ENCODE results near the gene HSD3B1. TPM values are rescaled to one million over a fixed set of nuclear protein-coding genes. Genes with fewer than 3 reads are reported as not detected.

The HSD3B1 gene
- total RNA-seq, 1 experiment from 2014 or later = not detected

DNA sequence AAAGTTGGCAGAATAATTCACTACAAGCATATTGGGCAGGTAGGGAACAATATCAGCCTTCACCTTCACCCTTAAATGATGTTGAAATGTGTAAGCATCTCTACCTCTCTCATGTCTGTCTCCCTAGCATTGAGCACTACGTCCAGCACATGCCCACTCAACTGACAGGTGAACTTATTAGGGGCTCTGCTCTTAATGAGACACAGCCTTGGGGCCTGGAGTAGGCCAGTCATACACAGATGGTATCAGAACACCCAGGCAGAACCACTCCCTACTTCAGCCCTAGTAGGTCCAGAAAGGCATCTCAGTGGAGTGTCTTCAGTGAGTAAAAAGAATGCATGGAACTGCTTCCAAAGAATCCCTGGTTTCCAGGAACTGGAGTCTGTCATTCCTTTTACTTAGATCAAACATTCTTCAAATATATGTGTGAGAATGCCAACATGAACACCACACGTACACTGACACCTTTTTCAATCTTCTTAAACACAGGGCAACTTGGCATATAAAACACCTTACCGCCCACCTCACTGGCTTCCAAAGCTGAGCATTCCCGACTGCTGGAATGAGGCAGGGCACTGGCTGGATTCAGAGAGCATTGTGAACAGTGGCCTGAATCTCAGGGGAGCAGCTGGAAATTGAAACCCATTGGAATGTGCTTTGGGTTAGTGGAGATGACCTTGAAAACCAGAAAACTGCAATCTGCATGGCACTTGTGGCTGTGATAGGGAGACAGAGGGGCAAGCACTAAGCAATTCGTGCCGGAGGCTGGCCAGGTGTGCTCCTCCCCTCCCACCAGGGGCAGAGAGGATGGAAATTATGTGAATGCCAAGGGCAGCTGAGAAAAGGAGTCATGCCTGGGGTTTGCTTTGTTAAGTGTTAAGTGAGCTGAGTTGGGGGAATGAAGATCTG, 24.2 kb upstream of the HSD3B1 start:
- Histone ChIP-seq H4K20me1 (ENCODE audit: insufficient read depth, low read depth, low read length) (no peaks in the 10 kb centered on the region), H2AFZ (ENCODE audit: low read length) (no peak overlapping the region), H3K9ac (ENCODE audit: low read length) (no peak overlapping the region), H3K4me3 (ENCODE audit: low read length) (no peak overlapping the region), H3K27ac (ENCODE audit: low read length) (no peak overlapping the region), H3K4me1 (ENCODE audit: low read length) (no peaks in the 10 kb centered on the region), H3K36me3 (ENCODE audit: insufficient read depth, low read length) (no peaks in the 10 kb centered on the region), H3K79me2 (ENCODE audit: low read length) (no peaks in the 10 kb centered on the region), H3K4me2 (ENCODE audit: low read depth, low read length, poor library complexity, severe bottlenecking) (no peak overlapping the region), H3K9me3 (ENCODE audit: low read length) (no peaks in the 10 kb centered on the region), H3K9me2 (replicated peaks; ENCODE audit: insufficient read depth, low read length) (no peaks in the 10 kb centered on the region), H3K27me3 (ENCODE audit: low read length) (no peaks in the 10 kb centered on the region)
- DNase-seq = no peak

GRCh38 chr1:119483441-119484200, 23.4 kb upstream of the HSD3B1 start:
- no peak for DNase-seq
- Histone ChIP-seq H3K9me3 (ENCODE audit: low read length) (no peaks in the 10 kb centered on the region), H3K79me2 (ENCODE audit: low read length) (no peaks in the 10 kb centered on the region), H3K27ac (ENCODE audit: low read length) (no peak overlapping the region), H3K9ac (ENCODE audit: low read length) (no peak overlapping the region), H3K27me3 (ENCODE audit: low read length) (no peaks in the 10 kb centered on the region), H4K20me1 (ENCODE audit: insufficient read depth, low read depth, low read length) (no peaks in the 10 kb centered on the region), H3K4me2 (ENCODE audit: low read depth, low read length, poor library complexity, severe bottlenecking) (no peak overlapping the region), H2AFZ (ENCODE audit: low read length) (no peak overlapping the region), H3K4me1 (ENCODE audit: low read length) (no peaks in the 10 kb centered on the region), H3K4me3 (ENCODE audit: low read length) (no peak overlapping the region), H3K9me2 (replicated peaks; ENCODE audit: insufficient read depth, low read length) (no peaks in the 10 kb centered on the region), H3K36me3 (ENCODE audit: insufficient read depth, low read length) (no peaks in the 10 kb centered on the region)

DNA sequence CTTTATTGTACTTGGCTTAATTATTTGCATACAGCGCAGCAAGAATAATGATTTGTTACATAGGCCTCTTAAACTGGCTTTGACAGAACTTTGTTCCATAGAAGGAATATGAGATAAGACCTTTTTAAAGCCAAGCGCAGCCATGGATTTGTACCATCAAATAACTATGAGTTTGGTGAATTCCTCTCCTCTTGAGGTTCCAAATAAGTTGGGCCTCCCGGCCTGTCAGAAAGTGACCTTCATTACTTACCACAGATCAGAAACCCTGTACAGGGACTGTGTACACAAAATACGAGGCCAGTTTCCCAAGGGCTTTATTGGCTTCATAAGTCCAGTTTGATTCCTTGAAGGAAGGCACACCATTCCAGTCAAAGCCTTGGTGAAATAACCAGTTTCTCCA, 21.8 kb upstream of the HSD3B1 start:
- Histone ChIP-seq H3K4me1 (ENCODE audit: low read length) (no peaks in the 10 kb centered on the region), H2AFZ (ENCODE audit: low read length) (no peak overlapping the region), H3K27ac (ENCODE audit: low read length) (no peak overlapping the region), H3K4me2 (ENCODE audit: low read depth, low read length, poor library complexity, severe bottlenecking) (no peak overlapping the region), H3K36me3 (ENCODE audit: insufficient read depth, low read length) (no peaks in the 10 kb centered on the region), H3K9me2 (replicated peaks; ENCODE audit: insufficient read depth, low read length) (no peaks in the 10 kb centered on the region), H4K20me1 (ENCODE audit: insufficient read depth, low read depth, low read length) (no peaks in the 10 kb centered on the region), H3K9ac (ENCODE audit: low read length) (no peak overlapping the region), H3K4me3 (ENCODE audit: low read length) (no peak overlapping the region), H3K79me2 (ENCODE audit: low read length) (no peaks in the 10 kb centered on the region), H3K27me3 (ENCODE audit: low read length) (no peaks in the 10 kb centered on the region), H3K9me3 (ENCODE audit: low read length) (no peaks in the 10 kb centered on the region)
- no peak for DNase-seq

GRCh38 chr1:119488216-119488615, 18.8 kb upstream of the HSD3B1 start:
- Histone ChIP-seq H3K27ac (ENCODE audit: low read length) (no peak overlapping the region), H3K9ac (ENCODE audit: low read length) (no peak overlapping the region), H4K20me1 (ENCODE audit: insufficient read depth, low read depth, low read length) (no peaks in the 10 kb centered on the region), H3K36me3 (ENCODE audit: insufficient read depth, low read length) (no peaks in the 10 kb centered on the region), H3K4me3 (ENCODE audit: low read length) (no peak overlapping the region), H3K79me2 (ENCODE audit: low read length) (no peaks in the 10 kb centered on the region), H3K27me3 (ENCODE audit: low read length) (no peaks in the 10 kb centered on the region), H3K9me3 (ENCODE audit: low read length) (no peaks in the 10 kb centered on the region), H3K9me2 (replicated peaks; ENCODE audit: insufficient read depth, low read length) (no peaks in the 10 kb centered on the region), H3K4me2 (ENCODE audit: low read depth, low read length, poor library complexity, severe bottlenecking) (no peak overlapping the region), H2AFZ (ENCODE audit: low read length) (no peak overlapping the region), H3K4me1 (ENCODE audit: low read length) (no peaks in the 10 kb centered on the region)
- no peak for DNase-seq

DNA sequence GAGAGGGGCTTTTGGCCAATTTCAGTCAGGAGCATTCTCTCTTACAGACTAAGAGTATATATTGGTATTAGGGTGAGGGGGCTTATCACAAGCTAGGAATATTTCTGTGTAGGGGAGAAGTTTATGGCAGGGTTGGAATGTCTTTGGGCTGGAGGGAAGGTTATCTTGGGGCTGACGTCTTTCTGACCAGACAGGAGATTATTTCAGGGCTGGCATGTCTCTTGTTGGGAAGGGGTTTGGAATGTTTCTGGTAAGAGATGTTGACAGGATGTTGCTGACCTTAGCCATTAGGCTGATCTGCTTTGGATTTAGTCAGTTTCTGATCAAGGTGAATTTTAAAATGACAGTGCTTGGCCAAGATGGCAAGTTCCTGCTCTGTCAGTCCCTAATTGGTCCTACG, 17.8 kb upstream of the HSD3B1 start:
- H3K4me3 ChIP-seq (ENCODE audit: low read length) = no peak overlapping the region
- no peaks in the 10 kb centered on the region for H4K20me1 ChIP-seq (ENCODE audit: insufficient read depth, low read depth, low read length)
- DNase-seq = no peak
- H3K4me2 ChIP-seq (ENCODE audit: low read depth, low read length, poor library complexity, severe bottlenecking) = no peak overlapping the region
- H3K27me3 ChIP-seq (ENCODE audit: low read length) = no peaks in the 10 kb centered on the region
- no peaks in the 10 kb centered on the region for H3K79me2 ChIP-seq (ENCODE audit: low read length)
- no peak overlapping the region for H3K27ac ChIP-seq (ENCODE audit: low read length)
- H3K4me1 ChIP-seq (ENCODE audit: low read length) = no peaks in the 10 kb centered on the region
- H2AFZ ChIP-seq (ENCODE audit: low read length) = no peak overlapping the region
- no peaks in the 10 kb centered on the region for H3K36me3 ChIP-seq (ENCODE audit: insufficient read depth, low read length)
- H3K9ac ChIP-seq (ENCODE audit: low read length) = no peak overlapping the region
- no peaks in the 10 kb centered on the region for H3K9me2 ChIP-seq (replicated peaks; ENCODE audit: insufficient read depth, low read length)
- no peaks in the 10 kb centered on the region for H3K9me3 ChIP-seq (ENCODE audit: low read length)

DNA sequence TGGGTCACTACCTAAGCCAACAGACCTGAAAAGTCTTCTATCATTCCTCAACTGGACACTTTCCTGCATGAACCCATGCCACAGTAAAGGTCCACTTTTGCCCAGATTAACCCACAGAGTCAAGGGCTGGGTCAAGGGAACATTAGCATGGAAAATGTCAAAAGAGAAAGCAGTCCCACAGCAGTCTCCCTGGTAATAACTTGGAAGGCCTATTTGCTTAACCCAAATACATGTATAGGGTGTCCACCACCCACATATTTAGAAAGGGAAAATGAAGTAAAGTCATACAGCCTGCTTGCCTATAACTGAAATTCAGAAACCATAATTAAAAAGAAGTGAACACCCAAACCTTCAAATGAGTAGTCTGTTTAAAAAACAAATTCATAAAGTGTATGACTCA, 16.1 kb upstream of the HSD3B1 start:
- no peak overlapping the region for H3K27ac ChIP-seq (ENCODE audit: low read length)
- DNase-seq = no peak
- H3K4me3 ChIP-seq (ENCODE audit: low read length) = no peak overlapping the region
- H3K4me1 ChIP-seq (ENCODE audit: low read length) = no peaks in the 10 kb centered on the region
- no peak overlapping the region for H3K4me2 ChIP-seq (ENCODE audit: low read depth, low read length, poor library complexity, severe bottlenecking)
- no peaks in the 10 kb centered on the region for H3K9me2 ChIP-seq (replicated peaks; ENCODE audit: insufficient read depth, low read length)
- H2AFZ ChIP-seq (ENCODE audit: low read length) = no peak overlapping the region
- H3K27me3 ChIP-seq (ENCODE audit: low read length) = no peaks in the 10 kb centered on the region
- no peaks in the 10 kb centered on the region for H3K9me3 ChIP-seq (ENCODE audit: low read length)
- H3K79me2 ChIP-seq (ENCODE audit: low read length) = no peaks in the 10 kb centered on the region
- H3K36me3 ChIP-seq (ENCODE audit: insufficient read depth, low read length) = no peaks in the 10 kb centered on the region
- H3K9ac ChIP-seq (ENCODE audit: low read length) = no peak overlapping the region
- no peaks in the 10 kb centered on the region for H4K20me1 ChIP-seq (ENCODE audit: insufficient read depth, low read depth, low read length)

DNA sequence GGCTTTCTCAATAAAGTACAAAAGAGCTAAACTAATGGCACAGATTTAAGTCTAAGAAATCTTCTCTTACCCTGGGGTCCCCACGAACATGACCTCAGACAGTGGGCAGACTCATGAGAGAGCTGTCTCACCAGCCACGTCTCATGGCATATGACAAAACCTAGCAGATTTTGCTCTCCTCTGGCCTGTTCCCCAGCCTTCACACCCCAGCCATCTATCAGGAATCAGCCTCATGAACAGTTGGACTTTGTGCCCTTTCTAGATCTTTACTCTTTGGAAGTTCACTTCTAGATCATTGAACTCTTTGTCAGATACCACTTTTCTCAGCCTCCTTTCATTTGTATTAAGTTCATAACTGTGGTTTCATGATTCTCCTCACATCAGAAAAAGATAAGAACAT, 14.2 kb upstream of the HSD3B1 start:
- H3K9me3 ChIP-seq (ENCODE audit: low read length) = no peaks in the 10 kb centered on the region
- no peak overlapping the region for H3K4me3 ChIP-seq (ENCODE audit: low read length)
- H4K20me1 ChIP-seq (ENCODE audit: insufficient read depth, low read depth, low read length) = no peaks in the 10 kb centered on the region
- no peaks in the 10 kb centered on the region for H3K4me1 ChIP-seq (ENCODE audit: low read length)
- H3K79me2 ChIP-seq (ENCODE audit: low read length) = no peaks in the 10 kb centered on the region
- H3K4me2 ChIP-seq (ENCODE audit: low read depth, low read length, poor library complexity, severe bottlenecking) = no peak overlapping the region
- no peaks in the 10 kb centered on the region for H3K9me2 ChIP-seq (replicated peaks; ENCODE audit: insufficient read depth, low read length)
- H3K9ac ChIP-seq (ENCODE audit: low read length) = no peak overlapping the region
- no peaks in the 10 kb centered on the region for H3K36me3 ChIP-seq (ENCODE audit: insufficient read depth, low read length)
- no peak overlapping the region for H2AFZ ChIP-seq (ENCODE audit: low read length)
- no peaks in the 10 kb centered on the region for H3K27me3 ChIP-seq (ENCODE audit: low read length)
- no peak for DNase-seq
- H3K27ac ChIP-seq (ENCODE audit: low read length) = no peak overlapping the region

DNA sequence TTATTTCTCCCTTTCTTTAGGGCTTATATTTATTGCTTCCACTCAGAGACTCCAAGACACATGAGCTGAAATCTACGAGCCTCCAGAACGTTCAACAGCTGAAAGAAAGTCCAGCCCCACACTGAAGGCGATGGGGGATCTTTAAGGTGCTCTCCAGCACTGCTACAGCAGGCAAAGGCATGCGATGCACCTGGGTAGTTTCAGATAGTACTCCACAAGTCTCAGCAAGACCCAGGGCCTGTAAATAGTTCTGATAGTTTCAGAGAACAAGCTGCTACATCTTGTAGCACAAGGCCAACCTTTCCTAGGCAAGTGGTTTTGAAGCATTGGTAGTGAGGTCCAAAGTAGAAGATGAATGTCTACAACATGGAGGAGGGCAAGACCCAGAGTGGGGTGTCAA, 2.2 kb upstream of the HSD3B1 start:
- H3K4me1 ChIP-seq (ENCODE audit: low read length) = no peaks in the 10 kb centered on the region
- DNase-seq = no peak

More for the DNA sequence above, 2.2 kb upstream of the HSD3B1 start:
- no peak overlapping the region for H2AFZ ChIP-seq (ENCODE audit: low read length)
- no peak overlapping the region for H3K4me3 ChIP-seq (ENCODE audit: low read length)
- H3K9ac ChIP-seq (ENCODE audit: low read length) = no peak overlapping the region
- H4K20me1 ChIP-seq (ENCODE audit: insufficient read depth, low read depth, low read length) = no peaks in the 10 kb centered on the region
- no peaks in the 10 kb centered on the region for H3K9me2 ChIP-seq (replicated peaks; ENCODE audit: insufficient read depth, low read length)
- no peaks in the 10 kb centered on the region for H3K79me2 ChIP-seq (ENCODE audit: low read length)
- H3K9me3 ChIP-seq (ENCODE audit: low read length) = no peaks in the 10 kb centered on the region
- no peaks in the 10 kb centered on the region for H3K27me3 ChIP-seq (ENCODE audit: low read length)
- no peak overlapping the region for H3K27ac ChIP-seq (ENCODE audit: low read length)
- H3K36me3 ChIP-seq (ENCODE audit: insufficient read depth, low read length) = no peaks in the 10 kb centered on the region
- H3K4me2 ChIP-seq (ENCODE audit: low read depth, low read length, poor library complexity, severe bottlenecking) = no peak overlapping the region
